HFFc6 (cell line): ENCODE measurements around the gene RANBP1. TPM values are rescaled to one million over a fixed set of nuclear protein-coding genes. Genes with fewer than 3 reads are reported as not detected.

Experiments
- DNase-seq: peaks from one replicate; pipeline ENCODE4 v3.0.0-alpha.2; 2018
- H3K27ac Mint-ChIP-seq: 2 replicates; pipeline ENCODE4 v1.8.0; 2020; ENCODE audit warnings: mild to moderate bottlenecking, mixed read lengths
- H3K27me3 Mint-ChIP-seq: 2 replicates; pipeline ENCODE4 v1.8.0; 2021; ENCODE audit warnings: mild to moderate bottlenecking, moderate library complexity, mixed read lengths; ENCODE audit not compliant: insufficient read depth
- H3K36me3 Mint-ChIP-seq: 2 replicates; pipeline ENCODE4 v1.8.0; 2021; ENCODE audit warnings: low read depth, mixed read lengths
- H3K4me1 Mint-ChIP-seq: 2 replicates; pipeline ENCODE4 v1.8.0; 2020; ENCODE audit warnings: low read depth, mixed read lengths
- H3K4me3 Mint-ChIP-seq: 2 replicates; pipeline ENCODE4 v1.8.0; 2020; ENCODE audit warnings: mild to moderate bottlenecking, moderate library complexity, mixed read lengths
- H3K9me3 Mint-ChIP-seq: 2 replicates; pipeline ENCODE4 v1.8.0; 2020; ENCODE audit warnings: mild to moderate bottlenecking, mixed read lengths
- CTCF ChIP-seq: fragments of 200-600 bp; sonication (generic); IDR thresholded peaks from 2 replicates; pipeline ENCODE4 v1.5.0; 2021; ENCODE audit warnings: antibody characterized with exemption, mild to moderate bottlenecking
- total RNA-seq, 6 experiments: library from RNA; stranded (reverse); fragmentation: NEBNext Ultra II Directional; extraction: Animal tissue kit (Norgen Biotek cat#: 25700); gene quantifications; 2 replicates in 1 of 6; 3 replicates in 5 of 6; pipeline ENCODE4 v1.2.3, GENCODE V29; 2021

The RANBP1 gene
- total RNA-seq, 6 experiments from 2014 or later: 177 to 231 (median 226) TPM

DNA sequence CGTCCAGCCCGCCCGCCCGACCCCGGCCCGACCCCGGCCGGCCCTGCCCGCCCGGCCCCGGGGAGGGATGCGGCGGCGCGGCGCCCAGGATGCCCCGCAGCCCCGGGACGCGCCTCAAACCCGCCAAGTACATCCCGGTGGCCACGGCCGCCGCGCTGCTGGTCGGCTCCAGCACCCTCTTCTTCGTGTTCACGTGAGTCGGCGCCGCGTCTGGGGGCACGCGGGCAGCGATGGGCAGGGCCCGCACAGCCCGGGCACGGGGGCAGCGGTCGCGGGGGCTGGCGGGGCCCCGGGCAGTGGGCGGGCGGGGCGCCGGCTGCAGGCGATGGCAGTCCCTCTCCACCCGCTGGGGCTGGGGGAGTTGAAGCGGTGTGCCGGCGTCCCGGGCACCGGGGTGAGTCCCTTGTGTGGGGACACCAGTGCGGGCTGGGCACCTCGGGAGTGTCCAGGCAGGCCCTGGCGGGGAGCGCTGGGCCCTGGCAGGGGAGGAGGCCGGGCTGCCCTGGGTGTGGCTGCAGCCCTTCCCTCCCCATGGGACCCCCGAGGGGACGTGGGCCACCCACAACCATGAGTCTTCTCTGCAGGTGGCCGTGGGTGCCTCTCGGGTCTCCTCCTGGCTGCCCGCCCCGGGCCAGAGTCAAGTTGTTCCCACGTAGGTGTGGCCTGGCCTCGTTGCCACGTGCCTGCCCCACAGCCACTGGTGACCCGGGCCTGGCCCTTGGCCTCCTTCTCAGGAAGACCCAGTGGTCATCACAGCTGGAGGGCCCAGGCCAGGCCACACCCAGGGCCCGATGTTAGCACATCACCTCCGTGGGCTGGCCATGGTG is 16.2 kb downstream of the RANBP1 start:
- peak overlapping the region; percentile 56 for H3K27ac Mint-ChIP-seq

GRCh38 chr22:20132686-20133246 is 16.9 kb downstream of the RANBP1 start:
- no peak for DNase-seq
- TF ChIP-seq CTCF: no peak
- H3K27ac Mint-ChIP-seq: peak overlapping the region; percentile 56
- H3K4me1 Mint-ChIP-seq: peaks cover 23% of the 10 kb centered on the region
- H3K36me3 Mint-ChIP-seq: no peaks in the 10 kb centered on the region
- peak overlapping the region; percentile 84 for H3K4me3 Mint-ChIP-seq
- peaks cover 2% of the 10 kb centered on the region for H3K27me3 Mint-ChIP-seq
- H3K9me3 Mint-ChIP-seq: no peaks in the 10 kb centered on the region

More for the DNA sequence above, 16.2 kb downstream of the RANBP1 start:
- TF ChIP-seq CTCF: no peak
- no peaks in the 10 kb centered on the region for H3K9me3 Mint-ChIP-seq
- peaks cover 19% of the 10 kb centered on the region for H3K4me1 Mint-ChIP-seq
- H3K27me3 Mint-ChIP-seq: peaks cover 2% of the 10 kb centered on the region
- no peak for DNase-seq
- H3K36me3 Mint-ChIP-seq: peaks cover 5% of the 10 kb centered on the region; the same call in 1 of the 2 replicates
- H3K4me3 Mint-ChIP-seq: peak overlapping the region; percentile 84

DNA sequence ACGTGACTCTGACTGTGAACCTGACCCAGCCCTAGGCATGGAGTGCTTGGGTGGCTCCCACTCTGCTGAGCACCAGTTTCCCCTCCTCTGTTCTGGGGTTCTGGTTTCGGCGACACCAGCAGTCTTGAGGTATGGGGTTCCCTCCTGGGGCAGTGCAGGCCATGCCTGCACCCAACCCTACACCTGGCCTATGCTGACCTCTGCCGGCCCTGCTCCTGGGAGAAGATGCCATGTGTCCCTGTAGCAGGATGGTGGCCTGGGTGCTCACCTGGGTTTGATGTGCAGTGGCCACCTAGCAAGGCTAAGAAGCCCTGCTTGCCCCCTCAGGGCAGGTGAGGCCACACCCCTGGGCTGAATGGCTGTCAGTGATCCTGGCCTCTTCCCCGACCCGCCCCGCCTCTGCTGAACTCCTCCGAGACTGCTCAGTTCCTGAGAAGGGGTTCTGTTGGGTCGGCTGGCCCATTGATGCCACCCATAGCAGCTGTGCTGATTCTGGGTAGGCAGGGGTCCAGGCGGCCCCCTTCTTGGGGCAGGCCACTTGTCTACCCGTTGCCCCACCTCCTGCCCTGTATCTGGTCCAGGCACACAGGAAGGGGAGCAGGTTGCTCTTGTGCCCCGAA is 18.1 kb downstream of the RANBP1 start:
- H3K4me1 Mint-ChIP-seq: peaks cover 21% of the 10 kb centered on the region
- H3K27ac Mint-ChIP-seq: peak overlapping the region; percentile 56; the same call in 1 of the 2 replicates
- TF ChIP-seq CTCF: no peak
- no peaks in the 10 kb centered on the region for H3K9me3 Mint-ChIP-seq
- DNase-seq: no peak
- H3K36me3 Mint-ChIP-seq: no peaks in the 10 kb centered on the region
- peaks cover 2% of the 10 kb centered on the region for H3K27me3 Mint-ChIP-seq
- H3K4me3 Mint-ChIP-seq: peak overlapping the region; percentile 84

GRCh38 chr22:20135265-20135664 is 19.4 kb downstream of the RANBP1 start:
- Mint-ChIP-seq H3K4me3 (no peak overlapping the region), H3K9me3 (no peaks in the 10 kb centered on the region), H3K4me1 (peaks cover 18% of the 10 kb centered on the region), H3K36me3 (0 out of 2 replicates have a peak, but pooled peaks cover 3% of the 10 kb centered on the region), H3K27me3 (peaks cover 2% of the 10 kb centered on the region; the same call in 1 of the 2 replicates), H3K27ac (no peak overlapping the region)
- no peak for DNase-seq
- no peak for TF ChIP-seq CTCF

GRCh38 chr22:20135806-20136602 is 20.1 kb downstream of the RANBP1 start:
- Mint-ChIP-seq H3K27ac (no peak overlapping the region), H3K27me3 (peaks cover 2% of the 10 kb centered on the region; the same call in 1 of the 2 replicates), H3K4me3 (no peak overlapping the region), H3K4me1 (peaks cover 18% of the 10 kb centered on the region), H3K9me3 (no peaks in the 10 kb centered on the region), H3K36me3 (0 out of 2 replicates have a peak, but pooled peaks cover 3% of the 10 kb centered on the region)
- no peak for TF ChIP-seq CTCF
- no peak for DNase-seq
